Sciatic nerve (tissue), 2 donors: Measurements from ENCODE around the gene GCC2. TPM values are rescaled to one million over a fixed set of nuclear protein-coding genes. Genes with fewer than 3 reads are reported as not detected.
"Not testable (repeated sequence)": the region's sequence is repeated elsewhere in the genome, so short reads cannot be mapped to it uniquely, and the experiment has no call there.

Experiments used
- ATAC-seq: fragments of 200-7000 bp; cut with Tn5 transposase; one replicate; pipeline ENCODE4 v1.9.1; 2020; ENCODE audit warnings: mild to moderate bottlenecking, moderate library complexity
- DNase-seq: peaks from one replicate; pipeline ENCODE4 v3.0.0-alpha.2; 2020; ENCODE audit warnings: low spot score
- intact Hi-C: fragments of 100-400 bp; cut with DNase I; formaldehyde crosslinking; loops from one replicate; pipeline ENCODE4 v1.14.2; 2022
- total RNA-seq: library from RNA; stranded (reverse); fragmentation: NEBNext Ultra II Directional; extraction: Animal tissue kit (Norgen Biotek cat#: 25700); gene quantifications from one replicate; pipeline ENCODE4 v1.2.1, GENCODE V29; 2021
- donor health status: DM: no; HTN: no; CAD: no.
- donor health status: DM: no; HTN: no; CAD: no.

GCC2 gene
- total RNA-seq, result 63.6 TPM

- peak; percentile 100 for ATAC-seq
- peak; percentile 97 for DNase-seq
- intact Hi-C loops, result no loop called here
Observed at GRCh38 chr2:108448678-108449409, at the start of gene GCC2. Gene GCC2 (plus strand): TSS chr2:108449206. CDS start chr2:108449275, 69 bp downstream.

- no peak for DNase-seq
- intact Hi-C loops, result no loop called here
- ATAC-seq, result no peak
Observed at GRCh38 chr2:108399479-108399878, 49.5 kb upstream of the GCC2 start.

- no peak for DNase-seq
- no peak for ATAC-seq
- intact Hi-C loops, result no loop called here
Observed at GRCh38 chr2:108401800-108402199, 47.2 kb upstream of the GCC2 start.

- DNase-seq (no peak), ATAC-seq (peak; percentile 93)
- intact Hi-C loops, result no loop called here
Observed at GRCh38 chr2:108403494-108403893, 45.5 kb upstream of the GCC2 start.

- intact Hi-C loops, result no loop called here
- ATAC-seq (no peak), DNase-seq (no peak)
Observed at GRCh38 chr2:108404784-108405397, 44.1 kb upstream of the GCC2 start.

GRCh38 chr2:108407864-108408729 is 40.9 kb upstream of the GCC2 start:
- intact Hi-C loops, result no loop called here
- ATAC-seq, result no peak
- DNase-seq, result no peak

- no peak for DNase-seq
- intact Hi-C loops, result no loop called here
- no peak for ATAC-seq
Observed at GRCh38 chr2:108409768-108410167, 39.2 kb upstream of the GCC2 start.

- DNase-seq (no peak), ATAC-seq (no peak)
- intact Hi-C loops, result no loop called here
Observed at GRCh38 chr2:108412995-108413710, 35.9 kb upstream of the GCC2 start.

- ATAC-seq, result no peak
- intact Hi-C loops, result no loop called here
- DNase-seq, result no peak
Observed at GRCh38 chr2:108413711-108414095, 35.3 kb upstream of the GCC2 start.

- DNase-seq (no peak), ATAC-seq (no peak)
- intact Hi-C loops, result no loop called here
Observed at GRCh38 chr2:108414256-108414876, 34.6 kb upstream of the GCC2 start.

- ATAC-seq (no peak), DNase-seq (no peak)
- intact Hi-C loops, result no loop called here
Observed at GRCh38 chr2:108414945-108415344, 34.1 kb upstream of the GCC2 start.

- intact Hi-C loops, result no loop called here
- DNase-seq, result no peak
- no peak for ATAC-seq
Observed at GRCh38 chr2:108417254-108417653, 31.8 kb upstream of the GCC2 start.

- no peak for DNase-seq
- intact Hi-C loops, result no loop called here
- no peak for ATAC-seq
Observed at GRCh38 chr2:108418416-108418815, 30.6 kb upstream of the GCC2 start.

- no peak for DNase-seq
- intact Hi-C loops, result no loop called here
- ATAC-seq, result no peak
Observed at GRCh38 chr2:108423067-108423466, 25.9 kb upstream of the GCC2 start.

- intact Hi-C loops, result no loop called here
- DNase-seq (no peak), ATAC-seq (no peak)
Observed at GRCh38 chr2:108423502-108424251, 25.3 kb upstream of the GCC2 start.

GRCh38 chr2:108428286-108429009 is 20.6 kb upstream of the GCC2 start:
- intact Hi-C loops, result no loop called here
- DNase-seq (no peak), ATAC-seq (no peak)

- DNase-seq, intact Hi-C loops, ATAC-seq: not testable (repeated sequence)
Observed at GRCh38 chr2:108435578-108435977, 13.4 kb upstream of the GCC2 start.

- no peak for ATAC-seq
- intact Hi-C loops, result no loop called here
- no peak for DNase-seq
Observed at GRCh38 chr2:108436976-108437375, 12.0 kb upstream of the GCC2 start.
